ENCODE data around the gene TIMM23B. TPM values are rescaled to one million over a fixed set of nuclear protein-coding genes. Genes with fewer than 3 reads are reported as not detected.
A peak's percentile ranks its signal among the peaks of the same experiment; 100 is the strongest.
"Not testable (repeated sequence)": the region's sequence is repeated elsewhere in the genome, so short reads cannot be mapped to it uniquely, and the experiment has no call there.

The TIMM23B gene
- total RNA-seq, 2 donors from 2014 or later: 22.7 to 48.1 TPM

- not testable (repeated sequence) for ATAC-seq (ENCODE audit: insufficient number of reproducible peaks, low FRiP score, low read depth); H3K27ac ChIP-seq; H3K4me3 ChIP-seq; DNase-seq (ENCODE audit: low spot score); H3K4me1 ChIP-seq (ENCODE audit: control insufficient read depth in 1 of 2, low read depth in 2 of 2); H3K9me3 ChIP-seq; H3K27me3 ChIP-seq (replicated peaks; ENCODE audit: insufficient read depth)
- H3K36me3 ChIP-seq: peaks cover 10% of the 10 kb centered on the region
Measured at GRCh38 chr10:49931959-49932728, 9.7 kb upstream of the TIMM23B start.

- not testable (repeated sequence) for ATAC-seq (ENCODE audit: insufficient number of reproducible peaks, low FRiP score, low read depth)
Measured at GRCh38 chr10:49942339-49942705, 469 bp downstream of the TIMM23B start.

GRCh38 chr10:49943607-49944006 lies 1.8 kb downstream of the TIMM23B start:
- not testable (repeated sequence) for ATAC-seq (ENCODE audit: insufficient number of reproducible peaks, low FRiP score, low read depth)

More at GRCh38 chr10:49942339-49942705, 469 bp downstream of the TIMM23B start:
- Histone ChIP-seq H3K4me3 (peak overlapping the region; percentile 84), H3K4me1 (ENCODE audit: control insufficient read depth in 1 of 2, low read depth in 2 of 2) (peaks cover 12 to 21% of the 10 kb centered on the region in 2 donors), H3K27ac (peak overlapping the region; percentile 30 to 60)
- not testable (repeated sequence) for H3K27me3 ChIP-seq (replicated peaks; ENCODE audit: insufficient read depth); DNase-seq (ENCODE audit: low spot score); H3K9me3 ChIP-seq; H3K36me3 ChIP-seq

GRCh38 chr10:49948142-49948541 lies 6.3 kb downstream of the TIMM23B start:
- H3K36me3 ChIP-seq; ATAC-seq (ENCODE audit: insufficient number of reproducible peaks, low FRiP score, low read depth); H3K9me3 ChIP-seq; H3K27ac ChIP-seq; H3K4me1 ChIP-seq (ENCODE audit: control insufficient read depth in 1 of 2, low read depth in 2 of 2); H3K4me3 ChIP-seq; DNase-seq (ENCODE audit: low spot score); H3K27me3 ChIP-seq (replicated peaks; ENCODE audit: insufficient read depth): not testable (repeated sequence)

More at GRCh38 chr10:49943607-49944006, 1.8 kb downstream of the TIMM23B start:
- DNase-seq (ENCODE audit: low spot score); H3K4me3 ChIP-seq; H3K27me3 ChIP-seq (replicated peaks; ENCODE audit: insufficient read depth); H3K27ac ChIP-seq; H3K36me3 ChIP-seq; H3K9me3 ChIP-seq: not testable (repeated sequence)
- H3K4me1 ChIP-seq (ENCODE audit: control insufficient read depth in 1 of 2, low read depth in 2 of 2): peaks cover 12 to 21% of the 10 kb centered on the region in 2 donors

- not testable (repeated sequence) for ATAC-seq (ENCODE audit: insufficient number of reproducible peaks, low FRiP score, low read depth); H3K4me3 ChIP-seq; H3K36me3 ChIP-seq; H3K27ac ChIP-seq; DNase-seq (ENCODE audit: low spot score); H3K27me3 ChIP-seq (replicated peaks; ENCODE audit: insufficient read depth); H3K9me3 ChIP-seq; H3K4me1 ChIP-seq (ENCODE audit: control insufficient read depth in 1 of 2, low read depth in 2 of 2)
Measured at GRCh38 chr10:49948737-49949136, 6.9 kb downstream of the TIMM23B start.

- H3K27ac ChIP-seq; ATAC-seq (ENCODE audit: insufficient number of reproducible peaks, low FRiP score, low read depth); H3K9me3 ChIP-seq; H3K4me3 ChIP-seq; H3K27me3 ChIP-seq (replicated peaks; ENCODE audit: insufficient read depth); DNase-seq (ENCODE audit: low spot score); H3K36me3 ChIP-seq; H3K4me1 ChIP-seq (ENCODE audit: control insufficient read depth in 1 of 2, low read depth in 2 of 2): not testable (repeated sequence)
Measured at GRCh38 chr10:49952006-49952405, 10.2 kb downstream of the TIMM23B start.

GRCh38 chr10:49953122-49953521 lies 11.3 kb downstream of the TIMM23B start:
- H3K4me1 ChIP-seq (ENCODE audit: control insufficient read depth in 1 of 2, low read depth in 2 of 2); ATAC-seq (ENCODE audit: insufficient number of reproducible peaks, low FRiP score, low read depth); DNase-seq (ENCODE audit: low spot score); H3K36me3 ChIP-seq; H3K4me3 ChIP-seq; H3K9me3 ChIP-seq; H3K27ac ChIP-seq; H3K27me3 ChIP-seq (replicated peaks; ENCODE audit: insufficient read depth): not testable (repeated sequence)

GRCh38 chr10:49970331-49970857 lies 28.5 kb downstream of the TIMM23B start:
- not testable (repeated sequence) for DNase-seq (ENCODE audit: low spot score); H3K9me3 ChIP-seq; H3K4me1 ChIP-seq (ENCODE audit: control insufficient read depth in 1 of 2, low read depth in 2 of 2); H3K4me3 ChIP-seq; ATAC-seq (ENCODE audit: insufficient number of reproducible peaks, low FRiP score, low read depth); H3K27ac ChIP-seq; H3K36me3 ChIP-seq; H3K27me3 ChIP-seq (replicated peaks; ENCODE audit: insufficient read depth)

- not testable (repeated sequence) for H3K36me3 ChIP-seq; DNase-seq (ENCODE audit: low spot score); H3K4me3 ChIP-seq; H3K9me3 ChIP-seq; H3K4me1 ChIP-seq (ENCODE audit: control insufficient read depth in 1 of 2, low read depth in 2 of 2); H3K27ac ChIP-seq; H3K27me3 ChIP-seq (replicated peaks; ENCODE audit: insufficient read depth); ATAC-seq (ENCODE audit: insufficient number of reproducible peaks, low FRiP score, low read depth)
Measured at GRCh38 chr10:49971466-49971865, 29.6 kb downstream of the TIMM23B start.

- DNase-seq (ENCODE audit: low spot score); ATAC-seq (ENCODE audit: insufficient number of reproducible peaks, low FRiP score, low read depth); H3K27me3 ChIP-seq (replicated peaks; ENCODE audit: insufficient read depth); H3K4me1 ChIP-seq (ENCODE audit: control insufficient read depth in 1 of 2, low read depth in 2 of 2); H3K27ac ChIP-seq; H3K4me3 ChIP-seq; H3K36me3 ChIP-seq; H3K9me3 ChIP-seq: not testable (repeated sequence)
Measured at GRCh38 chr10:49972094-49972493, 30.2 kb downstream of the TIMM23B start.

GRCh38 chr10:49977756-49978155 lies 35.9 kb downstream of the TIMM23B start:
- not testable (repeated sequence) for DNase-seq (ENCODE audit: low spot score); H3K36me3 ChIP-seq; ATAC-seq (ENCODE audit: insufficient number of reproducible peaks, low FRiP score, low read depth); H3K4me3 ChIP-seq; H3K27ac ChIP-seq; H3K9me3 ChIP-seq; H3K27me3 ChIP-seq (replicated peaks; ENCODE audit: insufficient read depth); H3K4me1 ChIP-seq (ENCODE audit: control insufficient read depth in 1 of 2, low read depth in 2 of 2)

GRCh38 chr10:49987207-49987606 lies 45.4 kb downstream of the TIMM23B start:
- not testable (repeated sequence) for H3K4me1 ChIP-seq (ENCODE audit: control insufficient read depth in 1 of 2, low read depth in 2 of 2); H3K36me3 ChIP-seq; H3K27ac ChIP-seq; H3K4me3 ChIP-seq; H3K27me3 ChIP-seq (replicated peaks; ENCODE audit: insufficient read depth); ATAC-seq (ENCODE audit: insufficient number of reproducible peaks, low FRiP score, low read depth); H3K9me3 ChIP-seq; DNase-seq (ENCODE audit: low spot score)

Measured in thoracic aorta (tissue), 2 donors.